GM12878 (cell line): ENCODE measurements around the gene DQX1. TPM values are rescaled to one million over a fixed set of nuclear protein-coding genes. Genes with fewer than 3 reads are reported as not detected.

ENCODE experiments used
- ASH2L ChIP-seq: fragments of 300-600, 200-600 bp; sonication (generic); IDR thresholded peaks from 2 replicates; pipeline ENCODE4 v1.6.1; 2017; ENCODE audit warnings: low read depth, mild to moderate bottlenecking, borderline replicate concordance
- BACH1 ChIP-seq: fragments of 450-650 bp; IDR thresholded peaks from 2 replicates; pipeline ENCODE4 v1.6.1; 2017; ENCODE audit warnings: mild to moderate bottlenecking, borderline replicate concordance
- BHLHE40 ChIP-seq, 2 experiments: fragments of 450-650 bp in 1 of 2; IDR thresholded peaks; 2 replicates each; pipeline ENCODE4 v1.6.1; 2011 to 2017; ENCODE audit warnings: low read depth in 2 of 2, borderline replicate concordance in 1 of 2, improper control_type of control experiment in 1 of 2, low read length in 1 of 2, mild to moderate bottlenecking in 1 of 2
- CBFB ChIP-seq: IDR thresholded peaks from 2 replicates; pipeline ENCODE4 v1.6.1; 2016; ENCODE audit warnings: antibody characterized with exemption, low read depth
- CBX3 ChIP-seq: fragments of 200-600 bp; sonication (generic); IDR thresholded peaks from 2 replicates; pipeline ENCODE4 v1.6.1; 2016; ENCODE audit warnings: low read depth, borderline replicate concordance
- CTCF ChIP-seq, 3 experiments: IDR thresholded peaks in 2 of 3; conservative IDR thresholded peaks in 1 of 3; 2 replicates each; pipeline ENCODE4 v1.5.1; 2011; ENCODE audit warnings: low read depth in 3 of 3, low read length in 3 of 3, mild to moderate bottlenecking in 3 of 3, control low read depth in 2 of 3, moderate library complexity in 2 of 3, inconsistent platforms in 1 of 3, mixed read lengths in 1 of 3; ENCODE audit not compliant: control insufficient read depth in 2 of 3, insufficient read depth in 1 of 3; ENCODE audit errors: extremely low read depth in 1 of 3
- CUX1 ChIP-seq: IDR thresholded peaks from 2 replicates; pipeline ENCODE4 v1.6.1; 2012; ENCODE audit warnings: improper control_type of control experiment, low read depth, low read length; ENCODE audit not compliant: insufficient replicate concordance
- E2F8 ChIP-seq: fragments of 450-650 bp; IDR thresholded peaks from 2 replicates; pipeline ENCODE4 v1.6.1; 2018; ENCODE audit warnings: mild to moderate bottlenecking, low read depth, moderate library complexity; ENCODE audit not compliant: partially characterized antibody
- ESRRA ChIP-seq: IDR thresholded peaks from 2 replicates; pipeline ENCODE4 v1.6.1; 2012; ENCODE audit warnings: mild to moderate bottlenecking, low read length, improper control_type of control experiment
- FOXM1 ChIP-seq: IDR thresholded peaks from 2 replicates; pipeline ENCODE4 v1.6.1; 2012; ENCODE audit warnings: low read depth, mild to moderate bottlenecking, inconsistent platforms, low read length, moderate library complexity
- GABPA ChIP-seq: IDR thresholded peaks from 2 replicates; pipeline ENCODE4 v1.6.1; 2014; ENCODE audit warnings: antibody characterized with exemption, low read depth, mild to moderate bottlenecking, inconsistent platforms
- HDGF ChIP-seq: fragments of 450-650 bp; IDR thresholded peaks from 2 replicates; pipeline ENCODE4 v1.6.1; 2016; ENCODE audit warnings: antibody characterized with exemption
- KAT2A ChIP-seq: conservative IDR thresholded peaks from 2 replicates; pipeline ENCODE4 v1.6.1; 2011; ENCODE audit warnings: low read depth, low read length; ENCODE audit not compliant: control insufficient read depth
- MEF2B ChIP-seq: fragments of 450-650 bp; IDR thresholded peaks from 2 replicates; pipeline ENCODE4 v1.6.1; 2018; ENCODE audit warnings: mild to moderate bottlenecking, moderate library complexity; ENCODE audit not compliant: partially characterized antibody, poor library complexity, severe bottlenecking
- NRF1 ChIP-seq: conservative IDR thresholded peaks from 2 replicates; pipeline ENCODE4 v1.6.1; 2011; ENCODE audit warnings: mild to moderate bottlenecking, low read depth, low read length, improper control_type of control experiment
- RAD51 ChIP-seq: fragments of 450-650 bp; IDR thresholded peaks from 2 replicates; pipeline ENCODE4 v1.6.1; 2016; ENCODE audit warnings: moderate library complexity, mild to moderate bottlenecking, inconsistent platforms
- RB1 ChIP-seq: fragments of 450-650 bp; formaldehyde crosslinking; IDR thresholded peaks from 2 replicates; pipeline ENCODE4 v1.6.1; 2017; ENCODE audit warnings: mild to moderate bottlenecking, borderline replicate concordance
- SMC3 ChIP-seq: IDR thresholded peaks from 2 replicates; pipeline ENCODE4 v1.6.1; 2011; ENCODE audit warnings: low read length, improper control_type of control experiment, borderline replicate concordance
- SREBF2 ChIP-seq: IDR thresholded peaks from 2 replicates; pipeline ENCODE4 v1.6.1; 2012; ENCODE audit warnings: mild to moderate bottlenecking, low read length
- TCF7 ChIP-seq: IDR thresholded peaks from 2 replicates; pipeline ENCODE4 v1.6.1; 2014; ENCODE audit warnings: antibody characterized with exemption, borderline replicate concordance
- YBX1 ChIP-seq: fragments of 450-650 bp; IDR thresholded peaks from 2 replicates; pipeline ENCODE4 v1.6.1; 2016; ENCODE audit warnings: antibody characterized with exemption
- ZNF207 ChIP-seq: fragments of 450-650 bp; IDR thresholded peaks from 2 replicates; pipeline ENCODE4 v1.6.1; 2014; ENCODE audit warnings: antibody characterized with exemption, mild to moderate bottlenecking, borderline replicate concordance
- ZNF384 ChIP-seq: IDR thresholded peaks from 2 replicates; pipeline ENCODE4 v1.6.1; 2012; ENCODE audit warnings: low read depth, mild to moderate bottlenecking, low read length, improper control_type of control experiment, borderline replicate concordance
- polyA plus RNA-seq, 11 experiments: library from polyadenylated mRNA; depleted of rRNA in 4 of 11; unstranded in 6 of 11; stranded (reverse) in 5 of 11; fragments of >200 nt; fragmentation: Nextera tagmentation in 4 of 11; fragmentation: Illumina TruSeq in 1 of 11; extraction: Ambion mirVana in 4 of 11; extraction: Trizol in 1 of 11; gene quantifications; 1 replicate in 1 of 11; 2 replicates in 10 of 11; pipeline versions ENCODE4 v1.2.1 to v1.2.3, GENCODE V29; 2011 to 2016; ENCODE audit warnings: inconsistent platforms in 2 of 11, missing spikeins in 2 of 11, low read depth in 1 of 11
- total RNA-seq, 4 experiments: library from RNA; depleted of rRNA in 3 of 4; stranded (reverse); fragments of >200 nt in 3 of 4; fragmentation: Illumina TruSeq in 1 of 4; extraction: Trizol in 1 of 4; gene quantifications; 2 replicates each; pipeline versions ENCODE4 v1.2.1 to v1.2.3, GENCODE V29; 2013 to 2021

The DQX1 gene
- total and polyA plus RNA-seq, 10 of the 15 experiments (the other 5 are each of a cell fraction or from before 2014, with no cell fraction given), result 0.34 to 2.1 (median 0.86) TPM

GRCh38 chr2:74538881-74539339 is 12.9 kb upstream of the DQX1 start (continued):
- TF ChIP-seq ASH2L, result no peak
- TF ChIP-seq ZNF384, result no peak
- no peak for TF ChIP-seq RB1
- TF ChIP-seq BACH1, result no peak
- no peak for TF ChIP-seq TCF7
- TF ChIP-seq CUX1, result no peak
- no peak for TF ChIP-seq SMC3
- no peak for TF ChIP-seq CBX3
- TF ChIP-seq ESRRA, result no peak
- TF ChIP-seq GABPA, result no peak
- TF ChIP-seq RAD51, result no peak
- TF ChIP-seq YBX1, result no peak
- no peak for TF ChIP-seq E2F8
- no peak for TF ChIP-seq ZNF207
- 0 out of 2 replicates have a peak, but pooled peaks have one; percentile 60 for TF ChIP-seq FOXM1
- TF ChIP-seq HDGF, result no peak
- TF ChIP-seq BHLHE40 (IDR thresholded peaks at IDR 0.05; ENCODE audit: borderline replicate concordance in 1 of 2, low read depth in 2 of 2, low read length in 1 of 2), result no peak
- no peak for TF ChIP-seq MEF2B
- no peak for TF ChIP-seq CTCF (IDR thresholded peaks at IDR 0.05 in 2 of 3, conservative IDR thresholded peaks at IDR 0.05 in 1 of 3; ENCODE audit: control insufficient read depth in 2 of 3, extremely low read depth in 1 of 3, insufficient read depth in 1 of 3, low read depth in 3 of 3, low read length in 3 of 3)
- no peak for TF ChIP-seq KAT2A
- TF ChIP-seq SREBF2, result no peak
- TF ChIP-seq NRF1, result no peak
- peak; percentile 69 for TF ChIP-seq CBFB
